Neural progenitor cell (in vitro differentiated cells): Measurements from ENCODE around the gene KIAA1217. TPM values are rescaled to one million over a fixed set of nuclear protein-coding genes. Genes with fewer than 3 reads are reported as not detected.

ENCODE experiments used
- DNase-seq: peaks from one replicate; pipeline ENCODE4 v3.0.0-alpha.2; 2016; ENCODE audit warnings: low spot score
- H2AFZ ChIP-seq: fragments of 200-600 bp; sonication (generic); replicated peaks from 2 replicates; pipeline ENCODE4 v1.6.1; 2016; ENCODE audit warnings: antibody characterized with exemption
- H3F3A ChIP-seq: fragments of 200-600 bp; sonication (generic); 2 replicates; pipeline ENCODE4 v1.6.1; 2016; ENCODE audit warnings: antibody characterized with exemption, low read depth
- H3K27ac ChIP-seq: fragments of 200-600 bp; sonication (generic); 2 replicates; pipeline ENCODE4 v1.5.1; 2016; ENCODE audit warnings: mild to moderate bottlenecking
- H3K27me3 ChIP-seq: fragments of 200-600 bp; sonication (generic); 2 replicates; pipeline ENCODE4 v1.6.1; 2016; ENCODE audit warnings: mild to moderate bottlenecking, moderate library complexity
- H3K36me3 ChIP-seq: fragments of 200-600 bp; sonication (generic); 2 replicates; pipeline ENCODE4 v1.5.1; 2016
- H3K4me1 ChIP-seq: fragments of 200-600 bp; sonication (generic); 2 replicates; pipeline ENCODE4 v1.6.1; 2016; ENCODE audit warnings: mixed run types
- H3K4me2 ChIP-seq: fragments of 200-600 bp; sonication (generic); 2 replicates; pipeline ENCODE4 v1.6.1; 2016
- H3K4me3 ChIP-seq: fragments of 200-600 bp; sonication (generic); 2 replicates; pipeline ENCODE4 v1.5.1; 2016
- H3K79me2 ChIP-seq: fragments of 200-600 bp; sonication (generic); 2 replicates; pipeline ENCODE4 v1.6.1; 2016; ENCODE audit warnings: low read depth
- H3K9ac ChIP-seq: fragments of 200-600 bp; sonication (generic); 2 replicates; pipeline ENCODE4 v1.6.1; 2016
- H3K9me3 ChIP-seq: fragments of 200-600 bp; sonication (generic); 2 replicates; pipeline ENCODE4 v1.5.1; 2016; ENCODE audit warnings: low read depth
- H4K20me1 ChIP-seq: fragments of 200-600 bp; sonication (generic); 2 replicates; pipeline ENCODE4 v1.6.1; 2016; ENCODE audit warnings: low read depth
- H3K27ac Mint-ChIP-seq: 3 replicates; pipeline ENCODE4 v1.8.0; 2021; ENCODE audit warnings: mixed read lengths
- H3K27me3 Mint-ChIP-seq: 2 replicates; pipeline ENCODE4 v1.8.0; 2022; ENCODE audit warnings: low read depth, mild to moderate bottlenecking, inconsistent platforms, moderate library complexity, mixed read lengths; ENCODE audit not compliant: insufficient read depth
- H3K36me3 Mint-ChIP-seq: 3 replicates; pipeline ENCODE4 v1.8.0; 2021; ENCODE audit warnings: mixed read lengths
- H3K4me1 Mint-ChIP-seq: 3 replicates; pipeline ENCODE4 v1.8.0; 2021; ENCODE audit warnings: mixed read lengths
- H3K4me3 Mint-ChIP-seq: 3 replicates; pipeline ENCODE4 v1.8.0; 2021; ENCODE audit warnings: mild to moderate bottlenecking, moderate library complexity, mixed read lengths
- H3K9me3 Mint-ChIP-seq: 3 replicates; pipeline ENCODE4 v1.8.0; 2020; ENCODE audit warnings: mixed read lengths
- EZH2 ChIP-seq: fragments of 200-600 bp; sonication (generic); IDR thresholded peaks from 2 replicates; pipeline ENCODE4 v1.6.1; 2017; ENCODE audit warnings: antibody characterized with exemption, mild to moderate bottlenecking, moderate library complexity
- EZH2phosphoT487 ChIP-seq: fragments of 200-600 bp; sonication (generic); IDR thresholded peaks from 2 replicates; pipeline ENCODE4 v1.6.1; 2017; ENCODE audit warnings: antibody characterized with exemption
- total RNA-seq: library from RNA; depleted of rRNA; stranded (reverse); fragments of >200 nt; gene quantifications from 2 replicates; pipeline ENCODE4 v1.2.3, GENCODE V29; 2015; ENCODE audit warnings: low replicate concordance
- TF ChIP-seq, protein P1 (sequence below): fragments of 200-600 bp; sonication (generic); IDR thresholded peaks from 2 replicates; pipeline ENCODE4 v1.5.1; 2017; ENCODE audit warnings: antibody characterized with exemption, mild to moderate bottlenecking

Gene KIAA1217
- total RNA-seq, 1 donor from 2014 or later: 13.1 TPM

DNA sequence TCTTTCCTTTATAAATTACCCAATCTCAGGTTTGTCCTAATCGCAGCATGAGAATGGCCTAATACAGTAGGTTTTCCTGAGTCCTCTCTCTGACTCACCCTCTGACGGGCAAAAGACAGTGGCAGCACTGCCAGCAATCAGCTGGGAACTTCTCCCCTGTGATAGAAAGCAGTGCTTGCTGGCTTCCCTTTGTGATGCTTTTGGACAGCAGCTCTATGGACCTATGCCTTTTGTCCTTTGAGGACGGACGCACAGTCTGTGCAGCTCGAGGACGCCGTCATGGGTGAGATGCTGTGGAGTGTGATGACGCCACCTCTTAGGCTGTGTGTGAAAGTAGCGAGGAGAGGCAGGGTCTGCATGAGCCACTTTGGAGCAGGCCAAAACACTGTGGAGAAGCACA is 68.8 kb downstream of the KIAA1217 start:
- TF ChIP-seq, protein P1, sequence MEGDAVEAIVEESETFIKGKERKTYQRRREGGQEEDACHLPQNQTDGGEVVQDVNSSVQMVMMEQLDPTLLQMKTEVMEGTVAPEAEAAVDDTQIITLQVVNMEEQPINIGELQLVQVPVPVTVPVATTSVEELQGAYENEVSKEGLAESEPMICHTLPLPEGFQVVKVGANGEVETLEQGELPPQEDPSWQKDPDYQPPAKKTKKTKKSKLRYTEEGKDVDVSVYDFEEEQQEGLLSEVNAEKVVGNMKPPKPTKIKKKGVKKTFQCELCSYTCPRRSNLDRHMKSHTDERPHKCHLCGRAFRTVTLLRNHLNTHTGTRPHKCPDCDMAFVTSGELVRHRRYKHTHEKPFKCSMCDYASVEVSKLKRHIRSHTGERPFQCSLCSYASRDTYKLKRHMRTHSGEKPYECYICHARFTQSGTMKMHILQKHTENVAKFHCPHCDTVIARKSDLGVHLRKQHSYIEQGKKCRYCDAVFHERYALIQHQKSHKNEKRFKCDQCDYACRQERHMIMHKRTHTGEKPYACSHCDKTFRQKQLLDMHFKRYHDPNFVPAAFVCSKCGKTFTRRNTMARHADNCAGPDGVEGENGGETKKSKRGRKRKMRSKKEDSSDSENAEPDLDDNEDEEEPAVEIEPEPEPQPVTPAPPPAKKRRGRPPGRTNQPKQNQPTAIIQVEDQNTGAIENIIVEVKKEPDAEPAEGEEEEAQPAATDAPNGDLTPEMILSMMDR: no peak
- TF ChIP-seq EZH2phosphoT487 (no peak), EZH2 (no peak)

DNA sequence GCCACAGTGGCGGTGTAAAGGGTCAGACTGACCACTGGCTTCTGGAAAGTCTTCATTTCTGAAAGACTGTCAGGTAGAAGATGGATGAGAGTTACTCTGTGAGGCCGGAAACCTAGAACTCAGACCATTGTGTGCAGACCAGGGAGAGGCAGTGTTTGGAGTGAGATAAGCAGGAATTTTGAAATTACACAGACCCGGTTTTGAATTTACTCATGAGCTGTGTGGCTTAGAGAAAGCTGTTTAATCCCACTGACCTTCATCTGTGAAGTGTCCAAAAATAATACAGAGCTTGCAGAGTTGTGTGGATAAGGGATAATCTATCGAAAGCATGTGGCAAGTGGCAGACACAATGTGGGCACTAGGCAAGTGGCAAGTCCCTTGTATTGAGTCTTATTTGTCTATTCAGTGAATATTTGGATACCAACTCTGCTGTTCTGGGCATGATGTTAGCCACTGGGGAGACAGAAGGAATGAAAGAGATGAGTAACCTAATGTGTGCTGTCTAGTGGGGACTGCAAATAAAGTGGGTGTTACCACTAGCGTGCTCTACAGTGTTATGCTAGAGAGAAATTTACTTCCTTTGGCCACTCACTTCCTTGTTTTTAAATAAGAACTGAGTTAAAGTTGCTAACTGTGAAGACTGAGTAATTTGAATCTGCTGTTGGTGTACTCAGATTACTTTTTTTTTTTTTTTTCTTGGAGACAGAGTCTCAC is 69.4 kb downstream of the KIAA1217 start:
- Histone ChIP-seq H3K36me3 (no peaks in the 10 kb centered on the region), H3K9me3 (no peaks in the 10 kb centered on the region), H3K27ac (no peak overlapping the region), H3K9ac (no peak overlapping the region), H3K4me3 (no peak overlapping the region), H3K4me1 (no peaks in the 10 kb centered on the region), H4K20me1 (no peaks in the 10 kb centered on the region), H3K79me2 (peaks cover 3% of the 10 kb centered on the region), H3F3A (no peaks in the 10 kb centered on the region), H3K4me2 (no peak overlapping the region), H3K27me3 (no peaks in the 10 kb centered on the region), H2AFZ (no peak overlapping the region)
- Mint-ChIP-seq H3K4me1 (peaks cover 3% of the 10 kb centered on the region), H3K4me3 (no peak overlapping the region), H3K27ac (no peak overlapping the region), H3K27me3 (no peaks in the 10 kb centered on the region), H3K36me3 (peaks cover 13% of the 10 kb centered on the region), H3K9me3 (peaks cover 6% of the 10 kb centered on the region)
- TF ChIP-seq, protein P1: no peak
- no peak for TF ChIP-seq EZH2phosphoT487
- no peak for TF ChIP-seq EZH2
- DNase-seq: no peak

More for the DNA sequence above, 68.8 kb downstream of the KIAA1217 start:
- Histone ChIP-seq H3K27me3 (no peaks in the 10 kb centered on the region), H3K4me1 (no peaks in the 10 kb centered on the region), H2AFZ (no peak overlapping the region), H3K4me3 (no peak overlapping the region), H3K9me3 (no peaks in the 10 kb centered on the region), H3K27ac (no peak overlapping the region), H3K36me3 (no peaks in the 10 kb centered on the region), H4K20me1 (no peaks in the 10 kb centered on the region), H3K4me2 (no peak overlapping the region), H3F3A (no peaks in the 10 kb centered on the region), H3K9ac (no peak overlapping the region), H3K79me2 (no peaks in the 10 kb centered on the region)
- Mint-ChIP-seq H3K27me3 (no peaks in the 10 kb centered on the region), H3K36me3 (peaks cover 17% of the 10 kb centered on the region), H3K4me3 (no peak overlapping the region), H3K27ac (no peak overlapping the region), H3K4me1 (peaks cover 3% of the 10 kb centered on the region), H3K9me3 (peaks cover 6% of the 10 kb centered on the region)
- no peak for DNase-seq

DNA sequence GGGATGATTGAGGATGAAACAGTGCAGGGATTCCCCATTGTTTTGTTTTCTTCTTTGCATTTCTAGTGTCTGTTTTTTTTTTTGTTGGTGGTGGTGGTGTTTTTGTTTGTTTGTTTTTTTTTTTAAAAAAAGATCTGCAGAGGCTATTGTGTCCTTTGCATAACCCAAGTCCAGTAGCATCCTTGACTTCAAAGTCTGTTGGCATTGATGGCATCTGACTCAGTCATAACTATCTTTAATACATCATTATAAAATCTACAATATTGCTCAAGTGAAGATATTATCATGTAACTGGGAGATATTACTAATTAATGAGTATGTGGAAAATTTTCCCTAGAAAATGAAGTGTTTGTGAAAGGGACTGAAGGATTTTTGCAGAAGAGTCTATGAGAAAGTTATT is 70.2 kb downstream of the KIAA1217 start:
- Mint-ChIP-seq H3K4me3 (no peak overlapping the region), H3K9me3 (peaks cover 8% of the 10 kb centered on the region), H3K27ac (no peak overlapping the region), H3K36me3 (peaks cover 15% of the 10 kb centered on the region), H3K4me1 (peaks cover 3% of the 10 kb centered on the region), H3K27me3 (no peaks in the 10 kb centered on the region)
- Histone ChIP-seq H3K9me3 (no peaks in the 10 kb centered on the region), H3F3A (no peaks in the 10 kb centered on the region), H3K4me1 (no peaks in the 10 kb centered on the region), H3K4me2 (no peak overlapping the region), H3K9ac (no peak overlapping the region), H3K27ac (no peak overlapping the region), H2AFZ (no peak overlapping the region), H3K36me3 (no peaks in the 10 kb centered on the region), H3K79me2 (peaks cover 3% of the 10 kb centered on the region), H3K27me3 (no peaks in the 10 kb centered on the region), H4K20me1 (no peaks in the 10 kb centered on the region), H3K4me3 (no peak overlapping the region)
- DNase-seq: no peak
- TF ChIP-seq EZH2 (no peak), EZH2phosphoT487 (no peak)
- TF ChIP-seq, protein P1: no peak
